ENCODE measurements around the gene AMDHD2. TPM values are rescaled to one million over a fixed set of nuclear protein-coding genes. Genes with fewer than 3 reads are reported as not detected.

AMDHD2 gene
- total and polyA plus RNA-seq, 2 of the 13 experiments (the other 11 are each of a cell fraction or from before 2014, with no cell fraction given), result 33.5 to 39.1 TPM

GRCh38 chr16:2484898-2485508, 35.2 kb upstream of the AMDHD2 start (continued):
- TF ChIP-seq MIXL1 (CRISPR knock-in tag; IDR thresholded peaks at IDR 0.05), result peak; percentile 38; the same call in 1 of the 2 replicates
- TF ChIP-seq, protein P1, sequence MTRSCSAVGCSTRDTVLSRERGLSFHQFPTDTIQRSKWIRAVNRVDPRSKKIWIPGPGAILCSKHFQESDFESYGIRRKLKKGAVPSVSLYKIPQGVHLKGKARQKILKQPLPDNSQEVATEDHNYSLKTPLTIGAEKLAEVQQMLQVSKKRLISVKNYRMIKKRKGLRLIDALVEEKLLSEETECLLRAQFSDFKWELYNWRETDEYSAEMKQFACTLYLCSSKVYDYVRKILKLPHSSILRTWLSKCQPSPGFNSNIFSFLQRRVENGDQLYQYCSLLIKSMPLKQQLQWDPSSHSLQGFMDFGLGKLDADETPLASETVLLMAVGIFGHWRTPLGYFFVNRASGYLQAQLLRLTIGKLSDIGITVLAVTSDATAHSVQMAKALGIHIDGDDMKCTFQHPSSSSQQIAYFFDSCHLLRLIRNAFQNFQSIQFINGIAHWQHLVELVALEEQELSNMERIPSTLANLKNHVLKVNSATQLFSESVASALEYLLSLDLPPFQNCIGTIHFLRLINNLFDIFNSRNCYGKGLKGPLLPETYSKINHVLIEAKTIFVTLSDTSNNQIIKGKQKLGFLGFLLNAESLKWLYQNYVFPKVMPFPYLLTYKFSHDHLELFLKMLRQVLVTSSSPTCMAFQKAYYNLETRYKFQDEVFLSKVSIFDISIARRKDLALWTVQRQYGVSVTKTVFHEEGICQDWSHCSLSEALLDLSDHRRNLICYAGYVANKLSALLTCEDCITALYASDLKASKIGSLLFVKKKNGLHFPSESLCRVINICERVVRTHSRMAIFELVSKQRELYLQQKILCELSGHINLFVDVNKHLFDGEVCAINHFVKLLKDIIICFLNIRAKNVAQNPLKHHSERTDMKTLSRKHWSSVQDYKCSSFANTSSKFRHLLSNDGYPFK (CRISPR knock-in tag; IDR thresholded peaks at IDR 0.05; ENCODE audit: borderline replicate concordance), result peak; percentile 35; the same call in 1 of the 2 replicates
- no peak for TF ChIP-seq MTA1 (CRISPR knock-in tag; IDR thresholded peaks at IDR 0.05; ENCODE audit: borderline replicate concordance)
- TF ChIP-seq SOX13 (IDR thresholded peaks at IDR 0.05), result no peak; the same call in 1 of the 2 replicates
- TF ChIP-seq SOX13 (CRISPR knock-in tag; conservative IDR thresholded peaks at IDR 0.05 in 1 of 2, IDR thresholded peaks at IDR 0.05 in 1 of 2), result peak in 1 of 2 experiments; percentile 76; a peak in 2 of 4 replicates
- TF ChIP-seq SMC3 (IDR thresholded peaks at IDR 0.05; ENCODE audit: low read length), result peak; percentile 27
- no peak for TF ChIP-seq ZNF33A (CRISPR knock-in tag; IDR thresholded peaks at IDR 0.05; ENCODE audit: borderline replicate concordance)
- TF ChIP-seq NFAT5 (CRISPR knock-in tag; IDR thresholded peaks at IDR 0.05), result no peak
- TF ChIP-seq TFDP2 (CRISPR knock-in tag; IDR thresholded peaks at IDR 0.05), result peak; percentile 54; the same call in 1 of the 2 replicates
- peak; percentile 88 for TF ChIP-seq FOXA3 (CRISPR knock-in tag; IDR thresholded peaks at IDR 0.05)
- TF ChIP-seq NFATC3 (CRISPR knock-in tag; IDR thresholded peaks at IDR 0.05), result no peak
- TF ChIP-seq, protein P2, sequence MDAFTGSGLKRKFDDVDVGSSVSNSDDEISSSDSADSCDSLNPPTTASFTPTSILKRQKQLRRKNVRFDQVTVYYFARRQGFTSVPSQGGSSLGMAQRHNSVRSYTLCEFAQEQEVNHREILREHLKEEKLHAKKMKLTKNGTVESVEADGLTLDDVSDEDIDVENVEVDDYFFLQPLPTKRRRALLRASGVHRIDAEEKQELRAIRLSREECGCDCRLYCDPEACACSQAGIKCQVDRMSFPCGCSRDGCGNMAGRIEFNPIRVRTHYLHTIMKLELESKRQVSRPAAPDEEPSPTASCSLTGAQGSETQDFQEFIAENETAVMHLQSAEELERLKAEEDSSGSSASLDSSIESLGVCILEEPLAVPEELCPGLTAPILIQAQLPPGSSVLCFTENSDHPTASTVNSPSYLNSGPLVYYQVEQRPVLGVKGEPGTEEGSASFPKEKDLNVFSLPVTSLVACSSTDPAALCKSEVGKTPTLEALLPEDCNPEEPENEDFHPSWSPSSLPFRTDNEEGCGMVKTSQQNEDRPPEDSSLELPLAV (CRISPR knock-in tag; conservative IDR thresholded peaks at IDR 0.05; ENCODE audit: low read depth), result no peak
- TF ChIP-seq, protein P3, sequence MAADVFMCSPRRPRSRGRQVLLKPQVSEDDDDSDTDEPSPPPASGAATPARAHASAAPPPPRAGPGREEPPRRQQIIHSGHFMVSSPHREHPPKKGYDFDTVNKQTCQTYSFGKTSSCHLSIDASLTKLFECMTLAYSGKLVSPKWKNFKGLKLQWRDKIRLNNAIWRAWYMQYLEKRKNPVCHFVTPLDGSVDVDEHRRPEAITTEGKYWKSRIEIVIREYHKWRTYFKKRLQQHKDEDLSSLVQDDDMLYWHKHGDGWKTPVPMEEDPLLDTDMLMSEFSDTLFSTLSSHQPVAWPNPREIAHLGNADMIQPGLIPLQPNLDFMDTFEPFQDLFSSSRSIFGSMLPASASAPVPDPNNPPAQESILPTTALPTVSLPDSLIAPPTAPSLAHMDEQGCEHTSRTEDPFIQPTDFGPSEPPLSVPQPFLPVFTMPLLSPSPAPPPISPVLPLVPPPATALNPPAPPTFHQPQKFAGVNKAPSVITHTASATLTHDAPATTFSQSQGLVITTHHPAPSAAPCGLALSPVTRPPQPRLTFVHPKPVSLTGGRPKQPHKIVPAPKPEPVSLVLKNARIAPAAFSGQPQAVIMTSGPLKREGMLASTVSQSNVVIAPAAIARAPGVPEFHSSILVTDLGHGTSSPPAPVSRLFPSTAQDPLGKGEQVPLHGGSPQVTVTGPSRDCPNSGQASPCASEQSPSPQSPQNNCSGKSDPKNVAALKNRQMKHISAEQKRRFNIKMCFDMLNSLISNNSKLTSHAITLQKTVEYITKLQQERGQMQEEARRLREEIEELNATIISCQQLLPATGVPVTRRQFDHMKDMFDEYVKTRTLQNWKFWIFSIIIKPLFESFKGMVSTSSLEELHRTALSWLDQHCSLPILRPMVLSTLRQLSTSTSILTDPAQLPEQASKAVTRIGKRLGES (CRISPR knock-in tag; IDR thresholded peaks at IDR 0.05; ENCODE audit: borderline replicate concordance), result no peak
- TF ChIP-seq ZKSCAN8 (CRISPR knock-in tag; IDR thresholded peaks at IDR 0.05; ENCODE audit: borderline replicate concordance), result no peak
- TF ChIP-seq TBX2 (CRISPR knock-in tag; IDR thresholded peaks at IDR 0.05; ENCODE audit: borderline replicate concordance), result peak; percentile 97
